Measurements from ENCODE around the gene CIP2A. TPM values are rescaled to one million over a fixed set of nuclear protein-coding genes. Genes with fewer than 3 reads are reported as not detected.

The CIP2A gene
- total and polyA plus RNA-seq, 2 of the 8 experiments (the other 6 are each of a cell fraction or from before 2014, with no cell fraction given): 11.9 to 38.0 TPM

DNA sequence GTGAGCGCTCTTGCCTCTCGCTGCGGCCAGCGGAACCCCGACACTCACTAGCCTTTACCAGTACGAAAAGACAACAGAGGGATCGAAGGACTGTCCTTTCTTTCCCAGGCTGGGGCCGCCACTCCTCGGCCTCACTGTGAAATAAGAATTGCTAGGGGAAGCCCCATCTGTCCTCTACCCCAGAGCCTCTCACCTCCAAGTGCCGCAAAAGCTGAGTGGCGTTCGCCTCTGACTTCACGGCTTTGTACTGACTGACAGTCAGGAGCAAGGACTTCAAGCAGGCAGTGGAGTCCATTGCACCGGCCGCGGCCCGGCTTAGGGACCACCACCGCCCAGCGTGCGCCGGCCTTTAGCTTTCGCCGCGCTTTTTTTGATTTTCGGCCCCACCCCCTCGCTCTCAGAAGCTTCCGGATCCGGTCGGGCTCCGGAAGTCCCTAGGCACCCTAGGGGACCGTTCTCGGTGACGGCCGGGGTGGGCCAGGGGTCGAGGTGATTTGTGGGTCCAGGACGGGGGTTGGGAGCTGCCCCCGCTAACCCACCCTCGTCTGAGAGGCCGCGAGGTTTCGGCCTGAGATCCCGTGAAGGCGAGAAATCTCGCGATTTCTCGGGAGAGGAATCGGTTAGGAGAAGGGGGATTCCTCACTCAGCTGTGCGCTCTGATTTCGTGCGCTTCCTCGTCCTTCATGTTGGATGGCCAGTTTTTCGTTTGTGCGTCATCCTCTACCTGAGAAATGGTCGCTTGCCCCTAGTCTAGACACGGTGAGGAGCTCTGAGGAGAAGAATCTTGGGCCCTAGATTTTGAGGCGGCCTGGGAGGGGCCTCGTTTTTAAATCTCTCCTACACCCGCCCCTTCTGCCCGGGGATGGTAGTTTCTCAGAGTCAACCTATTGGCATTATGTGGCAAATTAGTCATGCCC lies at the start of gene CIP2A, which contains the start of gene DZIP3 (continued):
- no peak for TF ChIP-seq SP4 (IDR thresholded peaks at IDR 0.05; ENCODE audit: low read length)
- TF ChIP-seq CEBPB (IDR thresholded peaks at IDR 0.05; ENCODE audit: low read depth, low read length): no peak
- no peak for TF ChIP-seq TCF12 (IDR thresholded peaks at IDR 0.05; ENCODE audit: low read depth, low read length)
- TF ChIP-seq POLR2AphosphoS5 (IDR thresholded peaks at IDR 0.05; ENCODE audit: low read depth, low read length): peak; percentile 98
- peak; percentile 79 to 88; a peak in 3 of 4 replicates for TF ChIP-seq SIN3A (conservative IDR thresholded peaks at IDR 0.05 in 1 of 2, IDR thresholded peaks at IDR 0.05 in 1 of 2; ENCODE audit: low read depth in 1 of 2, low read length in 2 of 2)
- TF ChIP-seq, protein P1, sequence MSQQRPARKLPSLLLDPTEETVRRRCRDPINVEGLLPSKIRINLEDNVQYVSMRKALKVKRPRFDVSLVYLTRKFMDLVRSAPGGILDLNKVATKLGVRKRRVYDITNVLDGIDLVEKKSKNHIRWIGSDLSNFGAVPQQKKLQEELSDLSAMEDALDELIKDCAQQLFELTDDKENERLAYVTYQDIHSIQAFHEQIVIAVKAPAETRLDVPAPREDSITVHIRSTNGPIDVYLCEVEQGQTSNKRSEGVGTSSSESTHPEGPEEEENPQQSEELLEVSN (IDR thresholded peaks at IDR 0.05): peak; percentile 89
- peak; percentile 97 for TF ChIP-seq CHD2 (IDR thresholded peaks at IDR 0.05; ENCODE audit: low read length)
- TF ChIP-seq, protein P2, sequence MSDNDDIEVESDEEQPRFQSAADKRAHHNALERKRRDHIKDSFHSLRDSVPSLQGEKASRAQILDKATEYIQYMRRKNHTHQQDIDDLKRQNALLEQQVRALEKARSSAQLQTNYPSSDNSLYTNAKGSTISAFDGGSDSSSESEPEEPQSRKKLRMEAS (IDR thresholded peaks at IDR 0.05): peak; percentile 76; the same call in 1 of the 2 replicates
- TF ChIP-seq RBBP5 (IDR thresholded peaks at IDR 0.05; ENCODE audit: borderline replicate concordance, low read depth, low read length): peak; percentile 89; the same call in 1 of the 2 replicates
- no peak for TF ChIP-seq RNF2 (IDR thresholded peaks at IDR 0.05; ENCODE audit: borderline replicate concordance, low read depth, low read length, missing control alignments, poor library complexity, severe bottlenecking)
- no peak for TF ChIP-seq POU5F1 (IDR thresholded peaks at IDR 0.05; ENCODE audit: low read depth, low read length)
- TF ChIP-seq BRCA1 (IDR thresholded peaks at IDR 0.05; ENCODE audit: low read depth, low read length): peak; percentile 90
- TF ChIP-seq SRF (IDR thresholded peaks at IDR 0.05; ENCODE audit: low read depth, low read length): no peak
- no peak for TF ChIP-seq NRF1 (IDR thresholded peaks at IDR 0.05; ENCODE audit: low read depth, low read length)
- no peak for TF ChIP-seq ZNF274 (IDR thresholded peaks at IDR 0.05; ENCODE audit: borderline replicate concordance, extremely low read depth, low read length)
- TF ChIP-seq SP1 (IDR thresholded peaks at IDR 0.05; ENCODE audit: low read depth, low read length): peak; percentile 26; the same call in 1 of the 2 replicates
- TF ChIP-seq KDM1A (IDR thresholded peaks at IDR 0.05; ENCODE audit: borderline replicate concordance, low read length): no peak
- peak; percentile 61; the same call in 1 of the 2 replicates for TF ChIP-seq YY1 (IDR thresholded peaks at IDR 0.05; ENCODE audit: low read depth, low read length)
- no peak for TF ChIP-seq BACH1 (IDR thresholded peaks at IDR 0.05; ENCODE audit: low read length)
- peak; percentile 71; the same call in 1 of the 2 replicates for TF ChIP-seq CREB1 (IDR thresholded peaks at IDR 0.05)
- TF ChIP-seq BCL11A (IDR thresholded peaks at IDR 0.05; ENCODE audit: low read depth in 2 of 2, low read length in 2 of 2): no peak
- peak; percentile 91 for TF ChIP-seq TAF1 (IDR thresholded peaks at IDR 0.05; ENCODE audit: low read depth, low read length)
- TF ChIP-seq GABPA (IDR thresholded peaks at IDR 0.05; ENCODE audit: borderline replicate concordance, insufficient read depth, low read length): peak; percentile 87; the same call in 1 of the 2 replicates
- no peak for TF ChIP-seq TAF7 (optimal IDR thresholded peaks at IDR 0.05; ENCODE audit: borderline replicate concordance, low read depth, low read length)
